Type B pancreatic cell (in vitro differentiated cells): ENCODE data around the gene NR5A2. TPM values are rescaled to one million over a fixed set of nuclear protein-coding genes. Genes with fewer than 3 reads are reported as not detected.

Source experiments
- DNase-seq: peaks from one replicate; pipeline ENCODE4 v3.0.0; 2021; ENCODE audit warnings: mixed read lengths; ENCODE audit not compliant: unreplicated experiment; ENCODE audit errors: extremely low spot score
- H3K27ac Mint-ChIP-seq: 2 replicates; pipeline ENCODE4 v1.8.0; 2021; ENCODE audit warnings: mild to moderate bottlenecking, mixed read lengths
- H3K27me3 Mint-ChIP-seq: 2 replicates; pipeline ENCODE4 v1.8.0; 2021; ENCODE audit warnings: mixed read lengths
- H3K36me3 Mint-ChIP-seq: 2 replicates; pipeline ENCODE4 v1.8.0; 2021; ENCODE audit warnings: mixed read lengths
- H3K4me1 Mint-ChIP-seq: one replicate; pipeline ENCODE4 v1.8.0; 2021; ENCODE audit warnings: mixed read lengths; ENCODE audit not compliant: unreplicated experiment
- H3K4me3 Mint-ChIP-seq: 2 replicates; pipeline ENCODE4 v1.8.0; 2021; ENCODE audit warnings: mild to moderate bottlenecking, mixed read lengths
- H3K9me3 Mint-ChIP-seq: 2 replicates; pipeline ENCODE4 v1.8.0; 2021; ENCODE audit warnings: mixed read lengths
- total RNA-seq: library from RNA; stranded (reverse); gene quantifications from 2 replicates; pipeline ENCODE4 v1.2.1, GENCODE V29; 2021; ENCODE audit warnings: low replicate concordance
- TF ChIP-seq, protein P1 (sequence below): fragments of 200-600 bp; sonication (generic); conservative IDR thresholded peaks from 2 replicates; pipeline ENCODE4 v1.5.0; 2021; ENCODE audit warnings: antibody characterized with exemption, mild to moderate bottlenecking

The NR5A2 gene
- total RNA-seq, 1 donor from 2014 or later: 3.5 TPM

DNA sequence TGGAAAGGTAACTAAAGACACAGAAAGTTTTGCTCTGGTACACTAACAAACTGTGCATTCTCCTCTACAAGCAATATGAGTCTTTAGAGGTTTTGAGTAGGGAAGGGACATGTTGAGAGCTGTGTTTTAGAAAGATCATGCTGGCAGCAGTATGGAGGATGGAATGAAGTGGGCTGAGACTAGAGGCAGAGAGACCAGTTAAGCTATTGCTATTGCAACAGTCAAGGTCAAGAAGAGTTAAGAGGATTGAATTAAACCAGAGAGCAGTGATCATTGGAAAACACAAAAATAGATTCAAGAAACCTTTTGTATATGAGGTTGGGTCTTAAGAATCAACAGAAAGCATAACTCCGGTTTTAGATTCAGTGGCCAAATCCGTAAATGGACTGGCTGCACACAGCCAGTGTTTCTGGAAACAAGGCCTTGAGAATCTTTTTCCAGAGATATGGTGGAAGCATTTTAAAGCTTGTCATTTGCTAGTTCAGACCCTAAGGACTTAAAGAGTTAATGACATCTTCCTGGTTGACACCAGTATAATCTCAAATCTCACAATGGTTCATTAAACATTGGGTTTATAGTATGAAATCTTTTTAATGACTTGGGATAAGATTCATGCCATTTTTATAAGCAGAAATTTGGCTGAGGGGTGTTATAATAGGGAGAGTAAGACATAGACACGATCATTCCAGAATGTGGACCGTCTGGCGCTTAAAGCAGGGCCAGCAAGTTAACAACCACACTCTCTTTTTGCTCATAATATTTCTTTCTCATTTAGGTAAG, 177.9 kb downstream of the NR5A2 start:
- no peak for DNase-seq
- H3K4me1 Mint-ChIP-seq: no peaks in the 10 kb centered on the region
- H3K27me3 Mint-ChIP-seq: no peaks in the 10 kb centered on the region
- H3K36me3 Mint-ChIP-seq: no peaks in the 10 kb centered on the region
- TF ChIP-seq, protein P1, sequence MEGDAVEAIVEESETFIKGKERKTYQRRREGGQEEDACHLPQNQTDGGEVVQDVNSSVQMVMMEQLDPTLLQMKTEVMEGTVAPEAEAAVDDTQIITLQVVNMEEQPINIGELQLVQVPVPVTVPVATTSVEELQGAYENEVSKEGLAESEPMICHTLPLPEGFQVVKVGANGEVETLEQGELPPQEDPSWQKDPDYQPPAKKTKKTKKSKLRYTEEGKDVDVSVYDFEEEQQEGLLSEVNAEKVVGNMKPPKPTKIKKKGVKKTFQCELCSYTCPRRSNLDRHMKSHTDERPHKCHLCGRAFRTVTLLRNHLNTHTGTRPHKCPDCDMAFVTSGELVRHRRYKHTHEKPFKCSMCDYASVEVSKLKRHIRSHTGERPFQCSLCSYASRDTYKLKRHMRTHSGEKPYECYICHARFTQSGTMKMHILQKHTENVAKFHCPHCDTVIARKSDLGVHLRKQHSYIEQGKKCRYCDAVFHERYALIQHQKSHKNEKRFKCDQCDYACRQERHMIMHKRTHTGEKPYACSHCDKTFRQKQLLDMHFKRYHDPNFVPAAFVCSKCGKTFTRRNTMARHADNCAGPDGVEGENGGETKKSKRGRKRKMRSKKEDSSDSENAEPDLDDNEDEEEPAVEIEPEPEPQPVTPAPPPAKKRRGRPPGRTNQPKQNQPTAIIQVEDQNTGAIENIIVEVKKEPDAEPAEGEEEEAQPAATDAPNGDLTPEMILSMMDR: no peak
- H3K9me3 Mint-ChIP-seq: peaks cover 6% of the 10 kb centered on the region
- H3K27ac Mint-ChIP-seq: no peak overlapping the region
- H3K4me3 Mint-ChIP-seq: no peak overlapping the region

DNA sequence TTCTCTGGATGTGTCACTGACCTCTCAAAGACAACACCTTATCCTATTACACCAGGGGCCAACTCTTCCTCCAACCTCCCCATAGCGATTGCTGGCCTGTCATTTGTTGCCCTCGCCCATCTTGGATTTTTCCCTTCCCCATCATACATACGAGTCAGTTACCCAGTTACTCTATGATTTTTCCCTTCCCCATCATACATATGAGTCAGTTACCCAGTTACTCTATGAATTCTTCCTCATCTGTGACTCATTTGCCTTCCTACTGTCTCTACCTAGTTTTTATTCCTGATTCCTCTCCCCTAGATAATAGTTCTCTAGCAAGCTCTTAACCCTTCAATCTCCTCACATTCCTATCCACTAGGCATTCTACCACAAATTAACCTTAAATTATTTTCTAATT, 178.8 kb downstream of the NR5A2 start:
- no peaks in the 10 kb centered on the region for H3K27me3 Mint-ChIP-seq
- no peaks in the 10 kb centered on the region for H3K4me1 Mint-ChIP-seq
- H3K9me3 Mint-ChIP-seq: peaks cover 6% of the 10 kb centered on the region
- no peak overlapping the region for H3K27ac Mint-ChIP-seq
- no peak for DNase-seq
- H3K4me3 Mint-ChIP-seq: no peak overlapping the region
- H3K36me3 Mint-ChIP-seq: no peaks in the 10 kb centered on the region
- TF ChIP-seq, protein P1: no peak

DNA sequence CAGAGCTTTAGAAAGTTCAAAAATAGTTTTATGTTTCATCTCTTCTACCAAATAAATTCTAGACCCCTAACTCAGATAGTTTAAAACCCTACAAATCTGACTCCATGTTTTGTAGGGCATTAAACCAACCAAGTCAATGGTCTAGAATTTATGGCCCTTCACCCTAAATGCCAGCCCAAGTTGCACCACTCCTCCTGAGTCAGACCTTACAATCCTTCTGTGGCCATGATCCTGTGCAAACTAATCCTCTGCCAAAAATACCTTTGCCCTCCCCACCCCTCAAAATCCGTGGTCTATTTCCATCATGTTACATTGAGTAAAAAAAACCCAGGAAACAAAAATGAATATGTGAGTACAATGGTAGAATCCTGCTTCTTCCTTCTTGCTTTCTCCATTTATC, 179.3 kb downstream of the NR5A2 start:
- Mint-ChIP-seq H3K27ac (no peak overlapping the region), H3K27me3 (no peaks in the 10 kb centered on the region), H3K36me3 (no peaks in the 10 kb centered on the region), H3K4me1 (no peaks in the 10 kb centered on the region), H3K9me3 (peaks cover 6% of the 10 kb centered on the region), H3K4me3 (no peak overlapping the region)
- DNase-seq: no peak
- TF ChIP-seq, protein P1: no peak

DNA sequence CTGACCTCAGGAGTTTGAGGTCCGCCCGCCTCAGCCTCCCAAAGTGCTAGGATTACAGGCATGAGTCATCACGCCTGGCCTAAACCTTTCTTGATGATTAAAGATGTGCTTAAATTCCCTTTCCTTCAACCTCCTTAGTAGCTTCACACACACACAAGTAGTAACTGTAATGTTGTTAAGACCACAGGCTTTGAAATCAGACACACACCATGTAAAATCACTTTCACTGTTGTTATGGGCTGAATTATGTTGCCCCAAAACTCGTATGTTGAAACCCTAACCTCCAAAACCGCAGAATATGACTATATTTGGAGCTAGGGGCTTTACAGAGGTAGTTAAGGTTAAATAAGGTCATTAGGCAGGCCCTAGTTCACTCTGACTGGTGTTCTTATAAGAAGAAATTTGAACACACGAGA, 180.2 kb downstream of the NR5A2 start:
- DNase-seq: no peak
- Mint-ChIP-seq H3K4me3 (no peak overlapping the region), H3K27me3 (no peaks in the 10 kb centered on the region), H3K4me1 (no peaks in the 10 kb centered on the region), H3K27ac (no peak overlapping the region), H3K9me3 (peaks cover 6% of the 10 kb centered on the region), H3K36me3 (no peaks in the 10 kb centered on the region)
- TF ChIP-seq, protein P1: no peak

- Mint-ChIP-seq H3K27me3 (no peaks in the 10 kb centered on the region), H3K9me3 (peaks cover 12% of the 10 kb centered on the region), H3K36me3 (no peaks in the 10 kb centered on the region), H3K4me1 (no peaks in the 10 kb centered on the region), H3K27ac (no peak overlapping the region), H3K4me3 (no peak overlapping the region)
- DNase-seq: no peak
- TF ChIP-seq, protein P1: no peak
Measured at GRCh38 chr1:200211157-200211556, 183.6 kb downstream of the NR5A2 start.
